Activated naive CD4-positive, alpha-beta T cell treated with anti-CD3 and anti-CD28 coated beads, Interleukin-2, amount 50 U/mL, for 24 hours (primary cell): ENCODE data around the gene ATP7B.
A peak's percentile ranks its signal among the peaks of the same experiment; 100 is the strongest.
"Not testable (repeated sequence)": the region's sequence is repeated elsewhere in the genome, so short reads cannot be mapped to it uniquely, and the experiment has no call there.

Source experiments
- H3K27ac Mint-ChIP-seq: one replicate; pipeline ENCODE4 v1.8.0; 2021; ENCODE audit warnings: mild to moderate bottlenecking, mixed read lengths
- H3K27me3 Mint-ChIP-seq: one replicate; pipeline ENCODE4 v1.8.0; 2021; ENCODE audit warnings: mixed read lengths
- H3K36me3 Mint-ChIP-seq: one replicate; pipeline ENCODE4 v1.8.0; 2021; ENCODE audit warnings: mixed read lengths
- H3K4me1 Mint-ChIP-seq: one replicate; pipeline ENCODE4 v1.8.0; 2021; ENCODE audit warnings: mixed read lengths
- H3K4me3 Mint-ChIP-seq: one replicate; pipeline ENCODE4 v1.8.0; 2021; ENCODE audit warnings: mild to moderate bottlenecking, mixed read lengths
- H3K9me3 Mint-ChIP-seq: one replicate; pipeline ENCODE4 v1.8.0; 2021; ENCODE audit warnings: mixed read lengths

Gene ATP7B

DNA sequence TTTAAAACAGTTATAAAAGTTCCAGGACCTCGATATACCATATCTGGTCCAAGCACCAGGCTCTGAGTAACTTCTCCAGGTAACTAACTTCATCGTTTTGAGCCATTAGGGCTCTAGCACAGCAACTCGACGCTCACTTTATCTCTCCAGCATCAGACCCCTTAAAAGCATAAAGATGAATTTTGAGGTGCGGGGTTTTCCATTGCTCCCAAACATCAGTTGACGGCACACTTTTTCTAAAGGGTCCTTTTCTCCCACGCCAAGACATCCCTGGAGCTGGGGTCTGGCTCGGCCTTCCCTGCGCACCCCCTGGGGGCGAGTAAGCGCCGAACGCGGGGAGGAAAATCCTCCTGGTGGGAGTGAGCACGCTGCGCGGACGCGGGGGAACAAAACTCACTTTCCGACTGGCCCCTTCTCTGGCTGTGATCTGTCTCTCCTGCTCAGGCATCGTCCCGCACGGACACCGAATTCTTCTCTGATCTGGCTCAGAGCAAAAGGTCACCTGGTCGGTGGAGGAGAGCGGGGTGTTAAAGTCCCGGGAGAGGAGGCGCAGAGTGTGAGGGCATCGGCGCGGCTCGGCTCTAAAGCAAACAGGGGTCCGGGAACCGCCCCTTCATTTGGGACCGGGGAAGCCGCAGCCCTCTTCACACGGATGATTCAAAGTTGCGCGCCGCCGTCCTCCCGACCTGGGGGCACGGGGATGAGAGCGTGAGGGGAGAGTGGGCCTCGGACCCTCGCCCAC lies at the start of gene ATP7B:
Gene ATP7B, minus strand, starts transcription at position 561 of the 742 bp plus-strand sequence. Its CDS starts 113 bp downstream, at position 448.
- H3K4me1 Mint-ChIP-seq: peaks cover 18% of the 10 kb centered on the region
- peak within 1 kb of the TSS; percentile 98 for H3K4me3 Mint-ChIP-seq
- peak within 1 kb of the TSS; percentile 88 for H3K27ac Mint-ChIP-seq
- peaks cover 5% of the 10 kb centered on the region for H3K27me3 Mint-ChIP-seq
- H3K9me3 Mint-ChIP-seq: no peaks in the 10 kb centered on the region
- peaks cover 5% of the 10 kb centered on the region for H3K36me3 Mint-ChIP-seq

DNA sequence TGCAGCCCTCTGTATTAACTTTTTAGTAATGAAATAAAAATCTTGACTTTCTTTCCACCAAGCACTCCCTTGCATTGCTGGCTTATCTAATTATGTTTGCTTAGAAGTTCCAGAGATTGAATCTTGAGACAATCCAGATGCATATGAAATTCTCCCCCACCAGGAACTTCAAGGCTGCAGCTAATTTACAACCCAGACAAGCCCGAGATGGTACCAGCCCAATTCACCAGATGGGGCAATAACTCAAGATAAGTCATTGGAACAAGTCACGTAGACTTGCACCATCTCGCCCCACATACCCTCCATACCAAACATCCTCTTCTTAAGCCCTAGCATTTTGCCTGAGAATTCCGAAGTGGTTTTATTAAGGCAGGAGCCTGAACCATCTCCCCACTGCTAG lies 42.2 kb upstream of the ATP7B start:
- Mint-ChIP-seq H3K4me1 (no peaks in the 10 kb centered on the region), H3K9me3 (peaks cover 13% of the 10 kb centered on the region), H3K36me3 (peaks cover 10% of the 10 kb centered on the region), H3K27ac (no peak overlapping the region), H3K4me3 (no peak overlapping the region), H3K27me3 (no peaks in the 10 kb centered on the region)

DNA sequence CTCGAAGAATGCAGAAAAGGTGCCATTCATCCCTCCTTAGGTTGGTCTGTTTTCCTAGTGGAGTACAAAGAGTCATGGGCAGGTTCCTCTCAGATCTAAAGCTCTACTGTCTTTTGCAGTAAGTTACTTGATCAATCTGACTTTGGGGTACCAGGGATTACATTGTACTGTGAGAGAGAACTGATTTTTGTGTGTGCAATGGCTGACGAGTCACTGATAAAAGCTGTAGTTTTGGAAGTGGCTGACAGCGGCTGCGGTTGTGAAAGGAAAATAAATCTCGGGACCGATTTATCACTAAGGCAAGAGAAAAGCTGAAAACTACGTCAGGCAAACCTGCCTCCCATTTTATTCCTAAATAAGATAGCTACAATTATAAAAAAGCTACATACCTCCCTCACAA lies 40.1 kb upstream of the ATP7B start:
- Mint-ChIP-seq H3K27me3 (peaks cover 1% of the 10 kb centered on the region), H3K4me3 (no peak overlapping the region), H3K4me1 (no peaks in the 10 kb centered on the region), H3K27ac (no peak overlapping the region), H3K9me3 (peaks cover 14% of the 10 kb centered on the region), H3K36me3 (peaks cover 11% of the 10 kb centered on the region)

DNA sequence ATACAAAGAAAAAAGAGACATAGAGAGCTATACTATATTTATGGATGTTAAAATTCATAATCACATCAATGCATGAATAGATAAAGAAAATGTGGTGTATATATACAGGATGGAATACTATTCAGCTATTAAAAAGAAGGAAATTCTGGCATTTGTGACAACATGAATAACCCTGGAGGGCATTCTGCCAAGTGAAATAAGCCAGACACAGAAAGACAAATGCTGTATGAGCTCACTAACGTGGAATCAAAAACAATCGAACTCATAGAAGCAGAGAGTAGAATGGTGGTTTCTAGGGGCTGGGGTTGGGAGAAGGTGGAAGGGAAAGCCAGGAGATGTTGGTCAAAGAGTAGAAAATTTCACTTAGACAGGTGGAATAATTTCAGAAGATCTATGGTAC lies 37.3 kb upstream of the ATP7B start:
- H3K36me3 Mint-ChIP-seq: peaks cover 16% of the 10 kb centered on the region
- H3K27ac Mint-ChIP-seq: no peak overlapping the region
- peaks cover 23% of the 10 kb centered on the region for H3K9me3 Mint-ChIP-seq
- no peak overlapping the region for H3K4me3 Mint-ChIP-seq
- no peaks in the 10 kb centered on the region for H3K4me1 Mint-ChIP-seq
- H3K27me3 Mint-ChIP-seq: peaks cover 1% of the 10 kb centered on the region

DNA sequence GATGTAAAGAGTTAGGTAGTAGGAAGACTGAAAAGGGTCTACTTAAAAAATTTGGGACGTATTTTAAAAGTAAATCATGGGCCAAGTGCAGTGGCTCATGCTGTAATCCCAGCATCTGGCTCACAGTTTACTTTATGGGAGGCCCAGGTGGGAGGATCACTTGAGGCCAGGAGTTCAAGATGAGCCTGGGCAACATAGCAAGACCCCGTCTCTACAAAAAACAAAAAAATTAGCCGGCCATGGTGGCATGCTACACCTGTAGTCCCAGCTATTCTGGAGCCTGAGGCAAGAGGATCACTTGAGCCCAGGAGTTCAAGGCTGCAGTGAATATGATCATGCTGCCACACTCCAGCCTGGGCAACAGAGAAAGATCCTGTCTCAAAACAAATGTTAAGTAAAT lies 36.2 kb upstream of the ATP7B start:
- Mint-ChIP-seq H3K9me3 (peaks cover 23% of the 10 kb centered on the region), H3K36me3 (peaks cover 18% of the 10 kb centered on the region), H3K27me3 (peaks cover 1% of the 10 kb centered on the region), H3K4me1 (no peaks in the 10 kb centered on the region), H3K27ac (no peak overlapping the region), H3K4me3 (no peak overlapping the region)

DNA sequence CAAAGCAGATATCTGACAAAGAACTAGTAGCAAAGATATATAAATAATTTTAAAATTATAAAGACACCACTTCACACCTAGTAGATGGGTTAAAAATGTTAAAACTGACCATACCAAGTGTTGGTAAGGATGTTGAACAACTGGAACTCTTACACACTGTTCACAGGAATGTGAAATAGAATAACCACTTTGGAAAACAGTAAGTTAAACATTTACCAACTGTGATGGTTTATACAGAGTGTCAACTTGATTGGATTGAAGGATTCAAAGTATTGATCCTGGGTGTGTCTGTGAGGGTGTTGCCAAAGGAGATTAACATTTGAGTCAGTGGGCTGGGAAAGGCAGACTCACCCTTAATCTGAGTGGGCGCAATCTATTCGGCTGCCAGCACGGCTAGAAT lies 32.4 kb upstream of the ATP7B start:
- Mint-ChIP-seq H3K27me3 (peaks cover 1% of the 10 kb centered on the region), H3K4me1 (no peaks in the 10 kb centered on the region), H3K9me3 (peaks cover 20% of the 10 kb centered on the region), H3K4me3 (no peak overlapping the region), H3K36me3 (peaks cover 24% of the 10 kb centered on the region), H3K27ac (no peak overlapping the region)

DNA sequence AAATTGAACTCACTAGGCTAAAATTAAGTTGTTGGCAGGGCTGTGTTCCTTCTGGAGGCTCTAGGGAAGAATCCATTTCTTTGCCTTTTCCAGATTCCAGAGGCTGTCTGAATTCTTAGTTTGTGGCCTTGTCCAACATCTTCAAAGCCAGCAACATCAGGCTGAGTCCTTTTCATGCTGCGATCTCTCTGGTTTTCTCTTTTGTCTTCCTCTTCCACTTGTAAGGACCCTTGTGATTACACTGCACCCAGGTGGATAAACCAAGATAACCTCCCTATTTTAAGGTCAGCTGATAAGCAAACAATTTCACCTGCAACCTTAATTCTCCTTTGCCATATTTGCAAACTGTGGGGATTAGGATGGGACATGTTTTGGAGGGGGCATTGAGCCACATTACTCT lies 24.8 kb upstream of the ATP7B start:
- H3K4me3 Mint-ChIP-seq: no peak overlapping the region
- H3K9me3 Mint-ChIP-seq: peaks cover 5% of the 10 kb centered on the region
- peaks cover 4% of the 10 kb centered on the region for H3K4me1 Mint-ChIP-seq
- H3K27me3 Mint-ChIP-seq: no peaks in the 10 kb centered on the region
- no peak overlapping the region for H3K27ac Mint-ChIP-seq
- H3K36me3 Mint-ChIP-seq: peaks cover 13% of the 10 kb centered on the region

DNA sequence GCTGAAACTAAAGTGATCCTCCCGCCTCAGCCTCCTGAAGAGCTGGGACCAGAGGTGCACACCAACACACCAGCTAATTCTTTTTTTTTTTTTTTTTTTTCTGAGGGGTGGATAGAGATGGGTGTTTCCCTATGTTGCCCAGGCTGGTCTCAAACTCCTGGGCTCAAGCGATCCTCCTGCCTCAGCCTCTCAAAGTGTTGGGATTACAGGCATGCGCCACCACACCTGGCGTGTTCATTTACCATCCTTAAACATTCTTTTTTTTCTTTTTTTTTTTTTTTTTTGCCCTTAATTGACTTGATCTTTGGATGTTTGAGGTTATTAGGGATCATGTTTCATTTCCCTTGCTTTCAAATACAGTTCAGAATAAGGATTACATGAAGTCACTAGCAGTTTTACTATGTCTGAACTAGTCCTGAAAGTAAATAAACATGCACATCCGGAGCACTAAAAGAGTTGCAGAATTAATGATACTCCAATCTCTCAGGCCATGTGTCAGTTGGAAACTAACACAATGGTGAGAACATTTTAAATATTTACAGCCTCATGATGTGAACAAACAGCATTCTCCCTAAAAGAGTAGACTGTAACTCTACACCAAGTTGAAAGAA lies 23.5 kb upstream of the ATP7B start:
- H3K36me3 Mint-ChIP-seq: peaks cover 14% of the 10 kb centered on the region
- no peak overlapping the region for H3K27ac Mint-ChIP-seq
- peaks cover 6% of the 10 kb centered on the region for H3K9me3 Mint-ChIP-seq
- no peaks in the 10 kb centered on the region for H3K27me3 Mint-ChIP-seq
- peaks cover 11% of the 10 kb centered on the region for H3K4me1 Mint-ChIP-seq
- H3K4me3 Mint-ChIP-seq: no peak overlapping the region

DNA sequence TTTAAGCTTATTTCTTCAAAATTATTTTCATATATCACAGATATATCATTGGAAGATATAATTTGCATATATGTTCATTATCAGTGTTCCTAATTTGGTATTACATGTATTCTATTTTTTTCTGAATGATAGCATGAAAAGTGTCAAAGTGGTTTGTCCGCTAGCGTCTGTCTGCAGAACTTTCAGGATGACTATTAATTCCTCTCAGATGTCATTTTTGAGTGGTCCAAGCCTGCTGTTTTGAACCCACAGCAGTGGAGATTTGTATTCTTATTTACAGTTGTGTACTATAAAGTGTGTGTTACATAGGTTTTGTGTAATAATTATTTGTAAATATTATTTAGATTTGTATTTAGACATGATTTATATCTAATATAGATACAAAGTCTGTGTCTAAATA lies 21.8 kb upstream of the ATP7B start:
- Mint-ChIP-seq H3K4me3 (no peak overlapping the region), H3K27me3 (no peaks in the 10 kb centered on the region), H3K4me1 (peaks cover 14% of the 10 kb centered on the region), H3K27ac (no peak overlapping the region), H3K9me3 (peaks cover 12% of the 10 kb centered on the region), H3K36me3 (peaks cover 27% of the 10 kb centered on the region)

DNA sequence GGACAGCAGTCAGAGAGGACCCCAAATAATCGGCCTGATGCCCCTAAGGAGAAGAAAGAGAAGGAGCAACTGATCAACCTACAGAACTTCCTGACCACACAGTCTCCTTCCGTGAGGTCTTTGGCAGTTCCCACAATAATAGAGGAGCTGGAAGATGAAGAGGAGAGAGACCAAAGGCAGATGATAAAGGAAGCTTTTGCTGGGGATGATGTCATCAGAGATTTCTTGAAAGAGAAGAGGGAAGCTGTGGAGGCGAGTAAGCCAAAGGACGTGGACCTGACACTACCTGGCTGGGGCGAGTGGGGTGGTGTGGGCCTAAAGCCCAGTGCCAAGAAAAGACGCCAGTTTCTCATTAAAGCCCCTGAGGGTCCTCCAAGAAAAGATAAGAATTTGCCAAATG lies 19.2 kb upstream of the ATP7B start:
- not testable (repeated sequence) for H3K27me3 Mint-ChIP-seq, H3K27ac Mint-ChIP-seq, H3K4me3 Mint-ChIP-seq
- H3K36me3 Mint-ChIP-seq: peaks cover 46% of the 10 kb centered on the region
- H3K4me1 Mint-ChIP-seq: peaks cover 32% of the 10 kb centered on the region
- peaks cover 32% of the 10 kb centered on the region for H3K9me3 Mint-ChIP-seq

DNA sequence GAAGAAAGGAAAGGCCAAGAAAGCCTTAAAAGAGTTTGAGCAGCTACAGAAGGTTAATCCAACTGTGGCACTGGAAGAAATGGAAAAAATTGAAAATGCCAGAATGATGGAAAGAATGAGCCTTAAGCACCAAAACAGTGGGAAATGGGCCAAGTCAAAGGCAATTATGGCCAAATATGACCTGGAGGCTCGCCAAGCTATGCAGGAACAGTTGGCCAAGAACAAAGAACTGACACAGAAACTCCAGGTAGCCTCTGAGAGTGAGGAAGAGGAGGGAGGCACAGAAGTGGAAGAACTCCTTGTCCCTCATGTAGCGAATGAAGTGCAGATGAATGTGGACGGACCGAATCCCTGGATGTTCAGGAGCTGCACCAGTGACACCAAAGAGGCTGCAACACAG lies 18.3 kb upstream of the ATP7B start:
- Mint-ChIP-seq H3K27ac (no peak overlapping the region), H3K9me3 (peaks cover 33% of the 10 kb centered on the region), H3K36me3 (peaks cover 53% of the 10 kb centered on the region), H3K4me1 (peaks cover 38% of the 10 kb centered on the region), H3K27me3 (no peaks in the 10 kb centered on the region), H3K4me3 (no peak overlapping the region)

DNA sequence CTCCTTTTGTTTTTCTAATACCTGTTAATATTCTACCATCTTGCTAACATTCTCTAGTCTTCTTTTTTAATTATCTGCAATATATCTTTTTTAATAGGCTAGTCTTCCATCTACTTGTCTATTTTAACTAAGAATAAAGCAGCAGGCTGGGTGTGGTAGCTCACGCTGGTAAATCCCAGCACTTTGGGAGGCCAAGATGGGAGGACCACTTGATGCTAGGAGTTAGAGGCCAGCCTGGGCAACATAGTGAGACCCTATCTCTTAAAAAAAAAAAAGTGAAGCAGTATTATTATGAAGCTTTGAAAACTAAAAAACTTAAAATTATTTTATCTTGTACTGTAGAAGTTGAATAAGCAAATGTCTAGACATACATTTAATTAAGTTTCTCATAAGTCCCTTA lies 16.6 kb upstream of the ATP7B start:
- Mint-ChIP-seq H3K9me3 (peaks cover 33% of the 10 kb centered on the region), H3K4me1 (peaks cover 34% of the 10 kb centered on the region), H3K4me3 (no peak overlapping the region), H3K36me3 (peaks cover 62% of the 10 kb centered on the region), H3K27ac (no peak overlapping the region), H3K27me3 (no peaks in the 10 kb centered on the region)

DNA sequence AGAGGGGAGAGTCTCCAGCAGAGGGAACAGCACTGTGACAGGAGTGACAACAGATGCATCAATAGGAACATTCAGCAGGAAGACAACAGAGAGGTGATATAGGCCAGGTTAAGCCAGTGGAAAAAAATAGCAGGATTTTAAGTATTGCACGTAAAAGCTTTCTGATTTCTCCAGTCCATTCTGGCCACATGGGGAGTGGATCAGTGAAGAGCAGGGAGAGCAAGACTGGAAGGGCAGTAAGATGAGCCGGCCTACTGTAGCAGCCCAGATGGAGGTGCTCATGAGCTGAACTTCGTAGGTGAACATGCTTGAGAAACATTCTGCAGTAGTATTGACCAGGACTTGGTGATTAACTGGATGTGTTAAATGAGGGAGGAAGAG lies 15.0 kb upstream of the ATP7B start:
- peaks cover 34% of the 10 kb centered on the region for H3K4me1 Mint-ChIP-seq
- H3K36me3 Mint-ChIP-seq: peaks cover 72% of the 10 kb centered on the region
- H3K27ac Mint-ChIP-seq: no peak overlapping the region
- no peak overlapping the region for H3K4me3 Mint-ChIP-seq
- H3K9me3 Mint-ChIP-seq: peaks cover 33% of the 10 kb centered on the region
- H3K27me3 Mint-ChIP-seq: no peaks in the 10 kb centered on the region

DNA sequence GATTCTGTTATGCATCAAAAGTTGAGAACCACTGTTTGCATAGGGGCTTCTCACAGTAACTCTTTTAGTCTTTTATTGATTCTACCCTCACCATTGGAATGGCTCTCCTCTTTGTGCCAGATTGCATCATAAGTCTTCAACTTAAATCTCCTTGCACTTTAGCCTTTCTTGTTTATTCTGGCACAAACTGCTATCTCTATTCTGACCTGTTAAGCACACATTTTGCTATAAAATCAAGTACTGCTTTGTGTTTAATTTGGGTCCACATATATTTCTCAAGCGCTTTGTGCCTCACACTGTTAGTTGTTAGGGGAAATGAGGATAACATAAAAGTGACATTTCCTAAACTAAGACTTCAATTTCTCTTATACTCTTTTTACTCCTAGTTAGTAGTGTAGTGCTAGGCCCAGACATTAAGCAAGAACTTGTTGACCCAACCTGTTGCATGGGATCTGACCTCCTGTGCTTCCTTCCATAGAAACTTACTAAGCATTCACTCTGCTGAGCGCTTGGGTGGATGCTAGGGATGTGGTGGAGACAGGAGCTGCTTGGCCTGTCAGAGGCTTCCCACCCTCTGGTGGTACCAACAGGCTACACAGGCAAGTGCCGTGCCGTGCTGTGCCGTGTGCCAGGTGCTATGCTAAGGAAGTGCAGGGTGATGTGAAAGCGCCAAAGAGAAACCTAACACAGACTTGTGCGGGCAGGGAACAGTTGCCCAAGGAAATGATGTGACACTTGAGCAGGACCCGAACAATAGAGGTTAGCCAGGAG lies 14.4 kb upstream of the ATP7B start:
- H3K4me1 Mint-ChIP-seq: peaks cover 37% of the 10 kb centered on the region
- H3K27ac Mint-ChIP-seq: no peak overlapping the region
- H3K27me3 Mint-ChIP-seq: no peaks in the 10 kb centered on the region
- peaks cover 33% of the 10 kb centered on the region for H3K9me3 Mint-ChIP-seq
- peaks cover 75% of the 10 kb centered on the region for H3K36me3 Mint-ChIP-seq
- H3K4me3 Mint-ChIP-seq: no peak overlapping the region

DNA sequence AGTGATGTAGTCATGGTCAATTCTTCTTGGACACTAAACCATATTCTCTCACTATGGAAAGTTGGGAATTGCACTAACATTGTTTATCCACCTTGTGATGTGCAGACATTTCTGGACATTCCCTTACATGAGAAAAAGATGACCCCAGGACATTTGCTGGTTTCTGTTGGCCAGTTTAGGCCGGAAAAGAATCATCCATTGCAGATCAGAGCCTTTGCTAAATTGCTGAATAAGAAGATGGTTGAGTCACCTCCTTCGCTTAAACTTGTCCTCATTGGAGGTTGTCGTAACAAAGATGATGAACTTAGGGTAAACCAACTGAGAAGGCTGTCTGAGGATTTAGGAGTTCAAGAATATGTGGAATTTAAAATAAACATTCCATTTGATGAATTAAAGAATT lies 13.2 kb upstream of the ATP7B start, which contains the start of gene UTP14C:
Gene UTP14C, plus strand, starts transcription at position 211 of the 400 bp plus-strand sequence. CDS start 4,114 bp downstream, outside the sequence.
- Mint-ChIP-seq H3K9me3 (peaks cover 26% of the 10 kb centered on the region), H3K27me3 (no peaks in the 10 kb centered on the region), H3K27ac (no peak within 1 kb of the TSS), H3K4me1 (peaks cover 35% of the 10 kb centered on the region), H3K4me3 (no peak within 1 kb of the TSS), H3K36me3 (peaks cover 72% of the 10 kb centered on the region)

DNA sequence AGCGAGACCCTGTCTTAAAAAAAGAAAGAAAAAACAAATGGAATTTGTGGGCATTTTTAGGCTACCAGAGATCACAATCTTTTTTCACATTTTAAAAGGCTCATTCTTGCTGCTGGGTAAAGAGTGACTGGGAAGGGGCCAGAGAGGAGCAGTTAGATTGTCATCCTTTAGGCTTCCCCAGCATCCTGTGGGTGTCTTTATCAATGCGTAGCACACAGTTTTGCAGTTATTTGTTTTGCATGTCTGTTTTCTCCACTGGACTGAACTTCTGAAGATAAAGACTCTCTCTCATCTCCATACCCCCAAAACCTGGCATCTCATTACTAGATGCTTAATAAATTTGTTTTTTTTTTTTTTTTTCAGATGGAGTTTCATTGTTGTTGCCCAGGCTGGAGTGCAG lies 11.1 kb upstream of the ATP7B start:
- Mint-ChIP-seq H3K27me3 (no peaks in the 10 kb centered on the region), H3K27ac (no peak overlapping the region), H3K4me3 (no peak overlapping the region), H3K4me1 (peaks cover 45% of the 10 kb centered on the region), H3K36me3 (peaks cover 56% of the 10 kb centered on the region), H3K9me3 (peaks cover 16% of the 10 kb centered on the region)
